LNCaP clone FGC (cell line): ENCODE measurements around the gene SPAG7.

ENCODE experiments used
- DNase-seq: peaks from one replicate; pipeline ENCODE4 v3.0.0-alpha.2; 2011; ENCODE audit warnings: low read depth
- H3K4me3 ChIP-seq: 2 replicates; pipeline ENCODE4 v1.5.1; 2011; ENCODE audit warnings: mild to moderate bottlenecking, low read depth, low read length, control low read depth
- TF ChIP-seq, protein P1 (sequence below): IDR thresholded peaks from 2 replicates; pipeline ENCODE4 v1.5.1; 2012; ENCODE audit warnings: mild to moderate bottlenecking; ENCODE audit not compliant: control insufficient read depth, insufficient read depth; ENCODE audit errors: extremely low read depth

SPAG7 gene

DNA sequence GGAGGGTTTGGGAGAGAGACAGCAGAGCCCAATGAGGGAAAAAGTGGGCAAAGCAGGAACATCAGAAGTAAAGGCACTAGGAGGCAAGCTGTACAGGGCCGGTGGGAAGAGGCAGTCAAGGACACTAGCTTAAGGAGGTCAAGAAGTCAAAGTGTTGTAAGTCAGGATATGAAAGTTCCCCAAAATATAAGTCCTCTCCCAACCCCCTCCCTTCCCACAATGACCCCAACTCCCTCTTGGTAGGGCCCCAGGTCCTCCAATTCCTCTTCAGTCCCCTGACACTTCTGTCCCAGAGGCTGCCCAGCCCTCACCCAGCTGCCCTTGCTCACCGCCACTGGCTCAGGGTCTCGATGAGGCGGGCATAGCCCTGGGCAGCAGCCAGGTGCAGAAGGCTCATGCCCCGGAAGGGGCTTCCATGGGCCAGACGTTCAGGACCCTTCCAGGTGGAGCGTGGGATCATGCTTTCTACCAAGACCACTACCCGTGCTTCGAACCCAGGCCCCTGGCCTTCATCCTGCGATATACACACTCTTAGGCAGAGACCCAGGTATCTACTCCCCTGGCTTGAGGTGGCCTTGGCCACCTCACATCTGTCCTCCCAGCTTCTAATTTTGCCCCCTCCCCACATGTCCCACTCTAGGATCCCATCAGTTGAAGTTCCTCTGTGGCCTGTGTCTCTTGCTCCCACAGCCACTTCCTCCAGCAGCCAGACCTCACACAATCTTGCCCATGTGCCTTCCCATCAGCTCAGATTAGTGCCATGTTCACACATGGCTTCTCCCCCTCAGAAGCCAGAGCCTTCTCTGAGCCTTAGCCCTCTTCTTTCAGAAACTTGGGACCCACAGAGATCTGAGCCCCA is 5.9 kb upstream of the SPAG7 start:
- no peak for DNase-seq
- TF ChIP-seq, protein P1, sequence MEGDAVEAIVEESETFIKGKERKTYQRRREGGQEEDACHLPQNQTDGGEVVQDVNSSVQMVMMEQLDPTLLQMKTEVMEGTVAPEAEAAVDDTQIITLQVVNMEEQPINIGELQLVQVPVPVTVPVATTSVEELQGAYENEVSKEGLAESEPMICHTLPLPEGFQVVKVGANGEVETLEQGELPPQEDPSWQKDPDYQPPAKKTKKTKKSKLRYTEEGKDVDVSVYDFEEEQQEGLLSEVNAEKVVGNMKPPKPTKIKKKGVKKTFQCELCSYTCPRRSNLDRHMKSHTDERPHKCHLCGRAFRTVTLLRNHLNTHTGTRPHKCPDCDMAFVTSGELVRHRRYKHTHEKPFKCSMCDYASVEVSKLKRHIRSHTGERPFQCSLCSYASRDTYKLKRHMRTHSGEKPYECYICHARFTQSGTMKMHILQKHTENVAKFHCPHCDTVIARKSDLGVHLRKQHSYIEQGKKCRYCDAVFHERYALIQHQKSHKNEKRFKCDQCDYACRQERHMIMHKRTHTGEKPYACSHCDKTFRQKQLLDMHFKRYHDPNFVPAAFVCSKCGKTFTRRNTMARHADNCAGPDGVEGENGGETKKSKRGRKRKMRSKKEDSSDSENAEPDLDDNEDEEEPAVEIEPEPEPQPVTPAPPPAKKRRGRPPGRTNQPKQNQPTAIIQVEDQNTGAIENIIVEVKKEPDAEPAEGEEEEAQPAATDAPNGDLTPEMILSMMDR: no peak
- no peak overlapping the region for H3K4me3 ChIP-seq

DNA sequence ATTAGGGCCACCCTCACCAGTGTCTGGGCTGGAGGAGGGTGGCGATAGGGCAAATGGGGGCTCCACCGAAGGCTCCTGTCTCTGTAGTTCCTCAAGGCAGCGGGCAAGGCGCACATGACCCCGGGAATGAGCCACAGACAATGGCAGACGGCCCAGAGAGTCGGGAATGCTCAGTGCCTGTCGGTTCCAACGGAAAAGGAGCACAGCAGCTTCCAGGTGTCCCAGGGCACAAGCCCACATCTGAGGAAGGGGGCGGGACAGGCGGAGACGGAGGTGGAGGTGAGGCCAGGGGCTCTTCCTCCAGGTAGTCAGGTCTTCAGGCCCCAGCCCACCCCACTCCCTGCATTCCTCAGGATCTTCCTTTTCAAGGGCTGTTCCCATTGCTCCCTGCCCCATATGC is 5.1 kb upstream of the SPAG7 start:
- TF ChIP-seq, protein P1: no peak
- DNase-seq: no peak
- no peak overlapping the region for H3K4me3 ChIP-seq

DNA sequence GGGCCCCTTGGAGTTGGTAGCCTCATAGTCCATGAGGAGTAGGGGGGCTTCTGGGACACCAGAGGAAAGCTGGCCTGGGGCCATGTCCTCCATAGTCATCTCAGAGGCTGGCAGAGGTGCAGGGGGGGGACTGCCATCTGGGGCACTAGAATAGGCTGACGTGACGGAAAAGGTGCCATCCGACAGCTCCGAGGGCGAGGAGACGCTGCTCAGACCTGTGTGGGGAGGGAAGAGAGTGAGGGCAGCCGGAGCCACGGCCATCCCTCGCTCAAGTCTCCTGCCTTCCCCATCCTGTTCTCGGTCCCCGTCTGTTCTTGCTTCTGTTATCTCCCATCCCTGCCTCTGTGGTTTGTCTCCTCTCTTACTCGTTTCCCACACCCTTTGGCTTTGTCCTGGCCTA is 4.7 kb upstream of the SPAG7 start:
- TF ChIP-seq, protein P1: no peak
- H3K4me3 ChIP-seq: no peak overlapping the region
- no peak for DNase-seq

DNA sequence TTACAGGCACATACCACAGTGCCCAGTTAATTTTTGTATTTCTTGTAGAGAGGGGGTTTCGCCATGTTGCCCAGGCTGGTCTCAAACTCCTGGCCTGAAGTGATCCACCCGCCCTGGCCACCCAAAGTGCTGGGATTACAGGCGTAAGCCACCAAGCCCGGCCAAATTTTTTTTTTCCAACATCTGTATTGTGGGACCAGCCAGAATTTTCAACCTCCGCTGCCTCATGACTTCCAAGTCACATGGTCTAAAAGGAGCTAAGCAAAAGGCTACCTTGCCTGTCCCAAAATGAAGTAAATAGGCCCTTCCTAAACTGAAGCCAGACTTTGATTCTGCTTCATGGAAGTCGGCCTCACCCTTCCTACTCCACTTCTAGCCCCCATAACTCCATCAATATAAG is 4.2 kb upstream of the SPAG7 start:
- no peak overlapping the region for H3K4me3 ChIP-seq
- no peak for DNase-seq
- TF ChIP-seq, protein P1: no peak

DNA sequence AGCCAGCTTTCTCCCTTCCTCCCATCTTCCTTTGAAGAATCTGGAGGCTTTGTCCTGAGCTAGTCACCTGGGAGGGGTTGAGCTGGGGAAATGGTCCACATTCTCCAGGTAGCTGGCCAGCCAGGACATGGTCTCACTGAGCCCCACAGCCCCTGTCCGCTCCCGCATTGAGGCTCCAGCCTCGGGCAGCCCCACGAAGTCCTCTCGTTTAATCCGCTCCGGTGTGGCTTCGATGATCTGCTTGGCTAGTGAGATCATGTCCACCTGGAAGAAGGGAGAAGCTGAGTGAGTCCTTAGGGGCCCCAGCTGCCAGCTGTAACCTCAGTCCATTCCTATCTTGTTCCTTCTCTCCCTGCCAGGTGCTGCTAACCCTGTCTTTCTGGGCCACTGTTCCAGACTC is 2.7 kb upstream of the SPAG7 start:
- H3K4me3 ChIP-seq: no peak overlapping the region
- no peak for DNase-seq
- TF ChIP-seq, protein P1: no peak

DNA sequence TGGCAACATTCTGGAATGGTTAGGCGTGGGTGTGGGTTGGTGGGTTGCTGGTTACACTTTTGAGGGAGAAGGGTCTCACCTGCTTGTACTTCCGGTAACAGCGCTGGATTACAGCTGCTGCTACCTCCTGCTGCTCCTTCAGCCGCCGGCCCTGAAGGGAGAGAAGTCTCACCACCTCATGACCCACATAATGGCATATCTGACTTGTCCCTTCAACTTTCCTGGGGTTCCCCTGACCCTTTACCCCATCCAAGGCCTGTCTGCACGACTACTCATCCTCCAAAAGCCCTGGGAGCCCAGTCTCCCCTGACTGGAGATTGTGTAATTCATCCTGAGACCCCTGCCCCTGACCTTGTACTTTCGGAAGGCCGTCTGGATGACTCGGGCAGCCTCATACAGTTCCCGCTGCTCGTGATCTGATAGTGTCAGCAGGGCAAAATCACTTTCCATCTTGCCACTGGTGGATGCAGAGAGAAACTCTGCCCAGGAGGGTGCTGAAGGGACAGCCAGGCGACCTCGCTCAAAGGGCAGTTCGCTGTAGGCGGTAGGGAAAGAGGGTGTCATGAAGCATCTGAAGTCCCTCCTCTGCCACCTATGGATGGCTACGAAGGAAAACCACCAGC is 2.0 kb upstream of the SPAG7 start:
- TF ChIP-seq, protein P1: no peak
- DNase-seq: no peak
- H3K4me3 ChIP-seq: no peak overlapping the region
